ENCODE results near the gene DHX32.
"Not testable (repeated sequence)": the region's sequence is repeated elsewhere in the genome, so short reads cannot be mapped to it uniquely, and the experiment has no call there.

Gene DHX32

DNA sequence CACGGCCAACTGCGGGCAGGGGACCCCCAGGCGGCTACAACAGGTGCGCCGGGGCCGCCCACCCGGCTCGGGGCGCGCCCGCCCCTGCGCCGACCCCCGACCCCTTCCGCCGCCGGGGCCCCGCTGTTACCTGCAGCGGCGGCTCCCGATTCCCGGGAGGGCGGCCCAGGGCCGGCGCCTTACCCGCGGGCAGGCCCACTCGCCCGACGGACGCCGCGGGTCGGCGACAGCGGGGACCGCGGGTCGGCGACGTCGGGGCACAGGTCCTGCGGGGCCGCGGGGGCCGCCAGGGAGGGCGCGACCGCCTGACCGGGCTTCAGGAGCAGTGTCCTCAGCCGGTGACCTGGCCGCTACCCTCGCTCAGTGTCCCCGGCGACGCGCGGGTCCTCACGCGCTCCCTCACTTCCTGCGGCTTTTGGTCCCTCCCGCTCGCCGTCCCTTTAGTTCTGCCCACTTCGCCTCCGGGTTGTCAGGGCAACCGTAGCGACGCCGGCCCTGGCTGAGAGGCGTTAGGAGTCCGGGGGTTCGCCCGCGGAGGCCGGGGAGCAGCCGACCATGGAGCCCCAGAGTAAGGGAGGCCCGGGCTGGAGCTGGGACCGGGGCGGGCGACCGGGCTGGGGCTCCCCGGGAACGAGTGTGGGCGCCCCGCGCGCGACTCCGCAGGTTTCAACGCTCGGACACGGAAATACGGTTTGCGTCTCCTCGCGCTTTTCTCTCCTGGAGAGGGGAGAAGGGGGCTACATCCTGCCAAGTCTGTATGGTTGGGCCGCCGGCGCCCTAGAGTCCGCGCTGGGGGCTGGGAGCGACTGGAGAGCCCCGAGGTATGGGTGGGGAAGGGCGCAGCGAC, 15.2 kb upstream of the DHX32 start, which contains the start of gene FANK1:
Gene FANK1, plus strand, starts transcription at position 477 of the 847 bp plus-strand sequence. Its CDS starts 79 bp downstream, at position 556.
- peak; percentile 46 to 67 for DNase-seq (ENCODE audit: low read depth in 2 of 2)

DNA sequence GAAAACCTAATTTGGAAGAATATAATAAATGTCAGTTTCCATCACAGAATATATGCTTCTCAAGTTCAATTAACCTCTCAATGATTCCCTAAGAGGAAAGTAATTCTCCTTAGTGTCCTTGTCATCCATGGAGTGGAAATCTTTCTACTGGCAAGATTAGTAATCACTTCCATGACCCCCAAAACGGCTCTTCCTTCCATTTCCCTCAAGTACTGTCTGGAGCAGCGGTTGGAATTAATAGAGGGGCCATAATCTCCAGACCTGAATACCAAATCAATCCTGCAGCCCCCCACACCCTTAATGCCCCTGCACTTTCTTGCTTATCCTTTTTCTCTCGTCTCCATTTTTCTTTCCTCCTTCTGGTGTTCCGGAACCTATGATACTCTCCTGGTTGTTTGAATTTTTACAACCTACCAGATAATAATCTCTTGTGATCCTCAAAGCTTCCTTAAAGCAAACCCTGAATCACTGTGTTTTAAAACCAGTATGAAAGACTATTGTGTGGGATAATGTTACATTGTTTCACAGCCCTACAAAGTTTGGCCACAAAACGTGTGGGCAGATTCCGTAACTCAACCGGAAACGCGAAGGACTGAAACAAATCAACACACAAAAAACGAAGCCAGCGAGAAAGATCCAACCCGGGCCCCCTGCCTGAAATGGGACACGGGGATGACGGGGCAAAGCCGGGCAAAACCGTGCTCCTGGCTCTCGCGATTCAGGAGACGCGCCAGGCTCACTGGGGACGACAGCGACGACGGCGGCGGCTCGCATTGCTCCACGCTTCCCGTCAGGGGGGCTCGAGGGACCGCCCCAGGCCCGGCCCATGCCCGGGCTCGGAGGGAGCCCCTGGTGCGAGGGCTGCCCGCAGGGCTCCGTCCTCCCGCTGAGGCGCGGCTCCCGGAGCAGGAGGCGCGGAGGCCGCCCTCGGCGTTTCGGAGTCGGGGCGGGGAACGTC, 14.3 kb upstream of the DHX32 start:
- DNase-seq (ENCODE audit: low read depth in 2 of 2): not testable (repeated sequence)

DNA sequence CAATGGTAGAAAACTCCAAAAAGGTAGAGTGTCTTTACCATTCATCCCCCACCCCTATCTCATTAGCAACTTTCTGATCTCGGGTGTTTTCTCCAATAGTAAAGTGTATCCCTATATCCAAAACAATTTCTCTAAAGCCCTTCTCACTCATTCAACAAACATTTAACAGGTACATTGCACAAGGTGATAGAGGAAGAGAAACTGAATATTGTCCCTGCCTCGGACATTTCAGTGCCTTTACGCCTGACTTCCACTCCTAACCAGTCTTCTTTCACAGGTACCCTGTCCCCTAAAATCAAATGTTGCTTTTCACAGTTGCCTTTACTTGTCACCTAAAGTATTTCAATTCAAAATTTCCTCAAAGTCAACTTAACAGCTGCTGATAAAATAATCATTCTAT, 13.1 kb upstream of the DHX32 start:
- DNase-seq (ENCODE audit: low read depth in 2 of 2): not testable (repeated sequence)

- DNase-seq (ENCODE audit: low read depth in 2 of 2): not testable (repeated sequence)
Observed at GRCh38 chr10:125892402-125892801, 11.3 kb upstream of the DHX32 start.

DNA sequence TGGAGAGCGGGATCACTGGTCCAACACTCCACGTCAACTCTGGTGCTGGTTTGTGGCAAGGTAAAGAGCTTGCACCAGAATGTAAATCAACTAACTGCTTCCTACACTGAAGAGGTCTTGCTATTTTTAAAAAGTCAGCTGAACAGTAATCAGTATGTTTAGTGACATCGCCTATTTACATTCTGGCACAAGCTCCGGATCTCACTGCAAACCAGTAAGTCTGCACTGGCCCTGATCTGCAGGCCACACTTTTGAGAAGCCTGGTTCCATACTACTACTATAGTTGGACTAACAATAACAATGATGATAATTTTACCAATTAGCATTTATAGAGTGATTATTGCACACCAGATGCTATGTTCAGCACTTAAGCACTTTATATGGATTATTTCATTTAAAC, 8.3 kb upstream of the DHX32 start:
- not testable (repeated sequence) for DNase-seq (ENCODE audit: low read depth in 2 of 2)

GRCh38 chr10:125886914-125887512, 5.9 kb upstream of the DHX32 start:
- DNase-seq (ENCODE audit: low read depth in 2 of 2): no peak

- DNase-seq (ENCODE audit: low read depth in 2 of 2): no peak
Observed at GRCh38 chr10:125883211-125883610, 2.1 kb upstream of the DHX32 start.

- no peak for DNase-seq (ENCODE audit: low read depth in 2 of 2)
Observed at GRCh38 chr10:125882596-125882995, 1.5 kb upstream of the DHX32 start.

- DNase-seq (ENCODE audit: low read depth in 2 of 2): no peak
Observed at GRCh38 chr10:125880719-125881118, 373 bp downstream of the DHX32 start.

- DNase-seq (ENCODE audit: low read depth in 2 of 2): no peak
Observed at GRCh38 chr10:125878957-125879835, 1.9 kb downstream of the DHX32 start.

- DNase-seq (ENCODE audit: low read depth in 2 of 2): no peak
Observed at GRCh38 chr10:125871338-125871737, 9.8 kb downstream of the DHX32 start.

- DNase-seq (ENCODE audit: low read depth in 2 of 2): peak in 1 of 2 donors; percentile 3
Observed at GRCh38 chr10:125868372-125868975, 12.6 kb downstream of the DHX32 start.

DNA sequence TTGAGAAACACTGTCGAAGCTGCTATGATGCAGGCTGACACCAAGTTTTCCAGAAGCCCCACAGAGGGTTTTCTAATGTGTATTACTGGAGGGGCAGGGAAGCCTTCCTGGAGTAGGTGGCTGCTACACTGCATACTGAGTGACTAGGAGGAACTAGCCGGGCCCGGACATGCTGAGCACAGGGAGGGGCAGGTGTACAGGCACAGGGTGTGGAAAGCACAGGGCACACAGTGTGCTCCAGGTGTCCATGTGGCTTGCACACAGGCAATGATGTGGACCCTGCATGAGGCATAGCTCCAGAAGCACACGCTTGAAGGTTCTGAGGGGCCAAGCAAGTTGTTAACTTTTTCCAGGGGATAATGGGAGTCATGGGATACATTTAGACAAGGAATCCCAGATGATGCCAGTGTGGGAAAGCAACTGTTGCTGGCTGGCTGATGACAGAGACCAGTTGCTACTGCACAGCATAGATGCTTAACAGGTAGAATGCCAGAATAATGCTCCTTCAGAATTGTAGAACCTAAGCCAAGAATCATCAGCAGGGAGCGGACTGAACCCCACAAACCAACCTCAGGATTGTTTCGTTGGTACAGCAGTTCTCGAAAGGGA, 14.6 kb downstream of the DHX32 start:
- no peak for DNase-seq (ENCODE audit: low read depth in 2 of 2)

- DNase-seq (ENCODE audit: low read depth in 2 of 2): no peak
Observed at GRCh38 chr10:125865120-125865519, 16.0 kb downstream of the DHX32 start.

- DNase-seq (ENCODE audit: low read depth in 2 of 2): no peak
Observed at GRCh38 chr10:125859128-125859817, 21.8 kb downstream of the DHX32 start.

DNA sequence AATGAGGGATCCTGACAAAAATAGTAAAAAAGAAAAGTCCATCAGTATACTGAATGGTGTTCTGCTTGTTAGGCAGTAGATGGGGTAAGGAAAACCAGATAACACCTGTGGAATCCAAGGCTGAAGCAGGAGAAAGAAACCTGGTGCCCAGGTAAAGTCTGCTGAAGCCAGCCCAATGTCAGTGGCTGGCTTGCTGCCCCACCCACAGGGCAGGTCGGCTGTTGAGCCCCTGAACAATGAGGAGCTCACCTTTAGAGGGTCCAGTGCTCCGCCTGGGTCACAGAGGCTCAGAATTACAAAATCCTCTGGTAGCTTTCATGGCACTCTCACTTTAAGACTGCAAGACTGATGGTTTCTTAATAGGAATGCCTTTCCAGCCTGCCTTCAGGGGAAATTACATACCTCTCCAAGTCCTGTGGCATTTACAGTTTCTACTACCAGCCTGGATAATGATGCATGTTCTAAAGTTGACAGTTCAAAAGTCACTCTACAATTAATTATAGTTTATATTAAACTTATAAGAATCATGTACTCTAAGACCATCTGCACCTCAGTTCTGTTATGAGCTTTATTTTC, 23.8 kb downstream of the DHX32 start:
- no peak for DNase-seq (ENCODE audit: low read depth in 2 of 2)

GRCh38 chr10:125852487-125852886, 28.6 kb downstream of the DHX32 start:
- DNase-seq (ENCODE audit: low read depth in 2 of 2): no peak

DNA sequence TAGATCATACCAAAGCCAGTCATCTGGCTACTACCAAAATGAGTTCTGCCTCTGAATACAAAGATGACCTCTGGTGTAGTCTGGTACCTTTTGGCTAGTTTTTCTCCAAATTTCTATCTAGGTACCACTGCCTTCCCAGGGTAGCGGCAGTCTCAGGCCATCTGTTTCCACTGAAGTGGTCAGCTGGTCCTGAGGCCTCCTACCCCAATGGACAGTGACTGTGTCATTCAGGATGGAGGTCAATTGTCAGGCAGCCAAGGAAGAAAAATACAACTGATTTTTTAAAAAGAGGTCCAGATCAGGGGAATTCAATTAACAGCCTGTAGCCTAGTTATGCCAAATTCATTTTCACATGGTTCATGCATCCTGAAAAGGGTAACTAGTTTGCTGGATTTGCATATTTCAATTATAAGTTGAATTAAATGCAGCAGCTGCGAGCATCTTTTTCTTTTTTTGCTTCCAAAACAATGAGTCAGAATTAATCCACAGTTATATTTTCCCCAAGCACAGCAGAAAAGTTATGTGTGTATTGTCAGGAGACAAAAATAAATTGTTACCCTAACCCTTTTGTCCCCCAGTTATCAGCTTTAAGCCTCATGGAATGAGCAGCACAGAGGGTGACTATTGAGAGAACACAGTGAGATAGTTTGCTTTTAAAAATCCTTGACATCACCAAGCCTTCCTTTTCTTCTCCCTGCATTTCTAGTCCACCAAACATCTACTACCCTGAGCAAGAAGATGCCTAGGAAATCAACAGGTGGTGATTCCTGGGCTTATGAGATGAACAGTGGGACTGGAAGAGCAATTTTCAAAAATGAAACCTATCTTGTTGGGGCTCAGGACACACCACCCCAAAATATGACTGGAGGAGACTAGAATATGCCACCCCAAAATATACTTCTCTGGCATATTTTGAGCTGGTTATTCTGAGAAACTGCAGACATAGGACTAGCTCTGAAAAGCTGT, 30.0 kb downstream of the DHX32 start:
- no peak for DNase-seq (ENCODE audit: low read depth in 2 of 2)

All from stimulated activated CD4-positive, alpha-beta T cell treated with anti-CD3 and anti-CD28 coated beads, Interleukin-1b, Interleukin-23, amount 100 ng/mL, for 1 hour (primary cell).